Measurements from ENCODE around the gene AGMO. TPM values are rescaled to one million over a fixed set of nuclear protein-coding genes. Genes with fewer than 3 reads are reported as not detected.

Gene AGMO
- total RNA-seq, 1 experiment from 2014 or later, result not detected

DNA sequence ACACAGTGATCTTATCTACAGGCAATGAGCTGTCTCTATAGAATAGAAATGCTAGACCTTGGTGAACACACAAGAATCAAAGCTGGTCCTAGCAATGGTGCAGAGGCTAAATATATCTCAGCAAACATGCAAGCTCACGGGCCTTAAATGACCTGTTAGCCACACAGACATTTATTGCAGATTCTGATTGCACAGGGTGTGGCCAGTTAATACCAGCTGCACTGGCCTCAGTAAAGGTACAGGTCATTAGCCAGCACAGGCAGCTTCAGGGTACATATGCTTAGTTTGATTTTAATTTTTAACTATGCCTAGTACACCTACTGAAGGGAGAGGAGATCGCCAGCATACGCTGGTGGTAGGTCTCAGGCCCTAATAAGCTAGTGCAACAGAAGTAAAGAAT, 393.9 kb downstream of the AGMO start (continued):
- TF ChIP-seq, protein P1, sequence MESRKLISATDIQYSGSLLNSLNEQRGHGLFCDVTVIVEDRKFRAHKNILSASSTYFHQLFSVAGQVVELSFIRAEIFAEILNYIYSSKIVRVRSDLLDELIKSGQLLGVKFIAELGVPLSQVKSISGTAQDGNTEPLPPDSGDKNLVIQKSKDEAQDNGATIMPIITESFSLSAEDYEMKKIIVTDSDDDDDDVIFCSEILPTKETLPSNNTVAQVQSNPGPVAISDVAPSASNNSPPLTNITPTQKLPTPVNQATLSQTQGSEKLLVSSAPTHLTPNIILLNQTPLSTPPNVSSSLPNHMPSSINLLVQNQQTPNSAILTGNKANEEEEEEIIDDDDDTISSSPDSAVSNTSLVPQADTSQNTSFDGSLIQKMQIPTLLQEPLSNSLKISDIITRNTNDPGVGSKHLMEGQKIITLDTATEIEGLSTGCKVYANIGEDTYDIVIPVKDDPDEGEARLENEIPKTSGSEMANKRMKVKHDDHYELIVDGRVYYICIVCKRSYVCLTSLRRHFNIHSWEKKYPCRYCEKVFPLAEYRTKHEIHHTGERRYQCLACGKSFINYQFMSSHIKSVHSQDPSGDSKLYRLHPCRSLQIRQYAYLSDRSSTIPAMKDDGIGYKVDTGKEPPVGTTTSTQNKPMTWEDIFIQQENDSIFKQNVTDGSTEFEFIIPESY (IDR thresholded peaks at IDR 0.05; ENCODE audit: extremely low read depth, insufficient replicate concordance, low read length), result no peak
- TF ChIP-seq, protein P2, sequence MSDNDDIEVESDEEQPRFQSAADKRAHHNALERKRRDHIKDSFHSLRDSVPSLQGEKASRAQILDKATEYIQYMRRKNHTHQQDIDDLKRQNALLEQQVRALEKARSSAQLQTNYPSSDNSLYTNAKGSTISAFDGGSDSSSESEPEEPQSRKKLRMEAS (IDR thresholded peaks at IDR 0.05), result no peak
- TF ChIP-seq SIN3A (IDR thresholded peaks at IDR 0.05; ENCODE audit: low read depth) (no peak), POLR2A (IDR thresholded peaks at IDR 0.05; ENCODE audit: borderline replicate concordance, extremely low read depth, insufficient read depth, insufficient read length) (no peak)

DNA sequence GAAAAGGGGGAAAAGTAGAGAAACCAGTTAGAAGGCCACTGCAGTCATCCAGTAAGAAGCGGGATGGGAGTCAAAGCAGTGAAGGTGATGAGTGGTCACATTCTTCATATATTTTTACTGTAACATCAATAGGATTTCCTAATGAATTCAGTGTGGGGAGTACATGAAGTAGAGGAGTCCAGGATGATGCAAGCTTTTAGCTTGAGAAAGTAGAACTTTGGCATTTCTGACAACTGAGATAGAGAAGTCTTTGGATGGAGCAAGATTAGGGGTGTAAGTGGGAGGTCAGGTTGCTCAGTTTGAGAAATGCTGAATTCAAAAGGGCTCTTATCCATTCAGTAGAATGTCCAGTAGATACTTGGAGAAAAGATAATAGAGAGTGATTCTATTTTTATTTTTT, 395.2 kb downstream of the AGMO start:
- POLR2A ChIA-PET, result no interaction called here
- intact Hi-C loops (cut with micrococcal nuclease), result no loop called here
- BruUV-seq (replicated peaks), result no TSS peak

DNA sequence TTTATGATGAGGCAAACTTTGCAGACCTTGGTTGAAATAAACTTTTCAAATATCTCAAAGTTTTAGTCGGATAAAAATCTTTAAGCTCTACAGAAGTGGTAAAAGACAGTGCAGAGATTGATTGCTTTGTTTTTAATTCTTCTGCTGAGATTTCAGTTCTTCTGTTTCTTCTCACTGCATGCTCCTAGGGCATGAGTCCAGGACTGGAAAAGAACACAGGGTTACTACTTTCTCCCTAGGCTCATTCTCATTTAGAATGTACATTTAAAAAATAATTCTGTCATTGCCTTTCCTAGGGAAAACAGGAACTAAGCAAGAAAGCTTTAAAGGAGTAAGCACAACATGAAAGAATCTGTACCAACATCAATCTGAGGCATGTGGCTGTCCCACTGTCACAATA, 402.6 kb downstream of the AGMO start:
- Histone ChIP-seq H3K4me3 (replicated peaks in 1 of 2; ENCODE audit: low read depth in 1 of 2, low read length in 2 of 2) (no peak overlapping the region), H2AFZ (ENCODE audit: low read depth, low read length, poor library complexity, severe bottlenecking) (no peak overlapping the region), H3K9me2 (ENCODE audit: insufficient read depth) (no peaks in the 10 kb centered on the region), H3K27me3 (ENCODE audit: insufficient read depth, low read length) (no peaks in the 10 kb centered on the region), H4K20me1 (ENCODE audit: insufficient read depth) (no peaks in the 10 kb centered on the region), H3K27ac (ENCODE audit: low read depth, low read length) (no peak overlapping the region), H3K9ac (ENCODE audit: low read length) (no peak overlapping the region), H3K36me3 (ENCODE audit: control insufficient read depth in 1 of 2, insufficient read depth in 2 of 2, low read length in 2 of 2) (no peaks in the 10 kb centered on the region), H3K9me3 (ENCODE audit: control insufficient read depth in 1 of 2, insufficient read depth in 1 of 2, low read depth in 1 of 2, low read length in 2 of 2) (no peaks in the 10 kb centered on the region), H3K4me1 (ENCODE audit: control insufficient read depth in 1 of 2, insufficient read depth in 2 of 2, low read length in 2 of 2) (no peaks in the 10 kb centered on the region), H3K79me2 (ENCODE audit: insufficient read depth, low read length) (no peaks in the 10 kb centered on the region), H3K4me2 (ENCODE audit: low read length) (no peak overlapping the region)
- intact Hi-C loops (cut with micrococcal nuclease), result no loop called here
- CTCF ChIA-PET, result no interaction called here
- POLR2A ChIA-PET, result no interaction called here
- DNase-seq (ENCODE audit: low read depth, low spot score) (no peak), ATAC-seq (no peak)
- TF ChIP-seq ZFX (IDR thresholded peaks at IDR 0.05) (no peak), POLR2AphosphoS5 (IDR thresholded peaks at IDR 0.05; ENCODE audit: low read depth, low read length) (no peak)
- no TSS peak for BruUV-seq (replicated peaks)
- RAD21 ChIA-PET (ENCODE audit: low non-redundant PET in 1 of 2, low total read pairs in 2 of 2, uncharacterized antibody in 2 of 2, unreplicated experiment in 2 of 2), result no interaction called here

More for the DNA sequence above, 395.2 kb downstream of the AGMO start:
- Histone ChIP-seq H3K36me3 (ENCODE audit: control insufficient read depth in 1 of 2, insufficient read depth in 2 of 2, low read length in 2 of 2) (no peaks in the 10 kb centered on the region), H3K79me2 (ENCODE audit: insufficient read depth, low read length) (no peaks in the 10 kb centered on the region), H3K4me1 (ENCODE audit: control insufficient read depth in 1 of 2, insufficient read depth in 2 of 2, low read length in 2 of 2) (no peaks in the 10 kb centered on the region), H4K20me1 (ENCODE audit: insufficient read depth) (no peaks in the 10 kb centered on the region), H3K9me2 (ENCODE audit: insufficient read depth) (no peaks in the 10 kb centered on the region), H3K9ac (ENCODE audit: low read length) (no peak overlapping the region), H3K4me3 (replicated peaks in 1 of 2; ENCODE audit: low read depth in 1 of 2, low read length in 2 of 2) (no peak overlapping the region), H3K27me3 (ENCODE audit: insufficient read depth, low read length) (no peaks in the 10 kb centered on the region), H3K27ac (ENCODE audit: low read depth, low read length) (no peak overlapping the region), H3K9me3 (ENCODE audit: control insufficient read depth in 1 of 2, insufficient read depth in 1 of 2, low read depth in 1 of 2, low read length in 2 of 2) (no peaks in the 10 kb centered on the region), H3K4me2 (ENCODE audit: low read length) (no peak overlapping the region), H2AFZ (ENCODE audit: low read depth, low read length, poor library complexity, severe bottlenecking) (no peak overlapping the region)
- ChIA-PET RAD21 (ENCODE audit: low non-redundant PET in 1 of 2, low total read pairs in 2 of 2, uncharacterized antibody in 2 of 2, unreplicated experiment in 2 of 2) (no interaction called here), CTCF (no interaction called here)
- DNase-seq (ENCODE audit: low read depth, low spot score) (no peak), ATAC-seq (no peak)
- TF ChIP-seq SIN3A (IDR thresholded peaks at IDR 0.05; ENCODE audit: low read depth), result no peak
